A673 (cell line): ENCODE measurements around the gene STIP1. TPM values are rescaled to one million over a fixed set of nuclear protein-coding genes. Genes with fewer than 3 reads are reported as not detected.

ENCODE experiments used
- BruUV-seq: library from RNA; stranded (reverse); fragments of 400-500 nt; replicated peaks from 2 replicates; lab custom pipeline; 2021; lab: Mats Ljungman, UMichigan
- CTCF ChIA-PET: fragments of 300-600 bp; sonication (Branson Sonifier 250); formaldehyde crosslinking; loops from one replicate; lab custom pipeline; 2022; ENCODE audit warnings: antibody characterized with exemption; lab: Charles Lee
- POLR2A ChIA-PET: fragments of 300-600 bp; sonication (Branson Sonifier 250); formaldehyde crosslinking; loops from one replicate; lab custom pipeline; 2022; ENCODE audit warnings: antibody characterized with exemption; ENCODE audit not compliant: low non-redundant PET; lab: Charles Lee
- DNase-seq: peaks from one replicate; pipeline ENCODE4 v3.0.0-alpha.2; 2015; ENCODE audit warnings: low spot score
- H3K27ac ChIP-seq: fragments of 200-600 bp; sonication (generic); 2 replicates; pipeline ENCODE4 v1.5.1; 2016; ENCODE audit warnings: mixed run types, low read depth, mild to moderate bottlenecking, mixed read lengths, antibody characterized with exemption, low read length; ENCODE audit not compliant: poor library complexity, severe bottlenecking
- H3K27me3 ChIP-seq: fragments of 200-600 bp; sonication (generic); replicated peaks from 2 replicates; pipeline ENCODE4 v1.6.1; 2017; ENCODE audit warnings: mixed run types, low read depth, mild to moderate bottlenecking, mixed read lengths, antibody characterized with exemption, low read length; ENCODE audit not compliant: insufficient read depth, poor library complexity
- H3K36me3 ChIP-seq: fragments of 200-600 bp; sonication (generic); 2 replicates; pipeline ENCODE4 v1.6.1; 2016; ENCODE audit warnings: mixed run types, mild to moderate bottlenecking, mixed read lengths, antibody characterized with exemption, low read length; ENCODE audit not compliant: insufficient read depth, poor library complexity, severe bottlenecking
- H3K4me1 ChIP-seq: fragments of 200-600 bp; sonication (generic); 2 replicates; pipeline ENCODE4 v1.6.1; 2017; ENCODE audit warnings: mixed run types, mild to moderate bottlenecking, mixed read lengths, antibody characterized with exemption, low read length; ENCODE audit not compliant: insufficient read depth, poor library complexity, severe bottlenecking
- H3K4me3 ChIP-seq: fragments of 200-600 bp; sonication (generic); 2 replicates; pipeline ENCODE4 v1.5.1; 2016; ENCODE audit warnings: low read depth, mixed run types, mild to moderate bottlenecking, mixed read lengths, low read length; ENCODE audit not compliant: poor library complexity, severe bottlenecking
- H3K9me3 ChIP-seq: fragments of 200-600 bp; sonication (generic); 2 replicates; pipeline ENCODE4 v1.6.1; 2016; ENCODE audit warnings: mixed run types, low read depth, mild to moderate bottlenecking, mixed read lengths, antibody characterized with exemption, low read length; ENCODE audit not compliant: poor library complexity, severe bottlenecking
- EZH2 ChIP-seq: fragments of 200-600 bp; sonication (generic); IDR thresholded peaks from 2 replicates; pipeline ENCODE4 v1.6.1; 2017; ENCODE audit warnings: borderline replicate concordance, low read depth, mild to moderate bottlenecking, mixed read lengths, antibody characterized with exemption, low read length; ENCODE audit not compliant: poor library complexity, severe bottlenecking
- intact Hi-C: fragments of 100-400 bp; cut with micrococcal nuclease; formaldehyde crosslinking; loops from one replicate; pipeline ENCODE4 v1.10.0; 2022; ENCODE audit not compliant: unreplicated experiment
- total RNA-seq: library from RNA; stranded (reverse); gene quantifications from 2 replicates; pipeline ENCODE4 v1.2.3, GENCODE V29; 2021
- TF ChIP-seq, protein P1 (sequence below): fragments of 300-800, 200-600 bp; sonication (generic); conservative IDR thresholded peaks from 2 replicates; pipeline ENCODE4 v1.5.1; 2017; ENCODE audit warnings: low read depth, mild to moderate bottlenecking, antibody characterized with exemption, low read length, moderate library complexity, mixed read lengths

Gene STIP1
- total RNA-seq, 1 experiment from 2014 or later: 577 TPM

- Histone ChIP-seq H3K9me3 (no peaks in the 10 kb centered on the region), H3K36me3 (no peaks in the 10 kb centered on the region), H3K4me3 (no peak overlapping the region), H3K27ac (no peak overlapping the region), H3K27me3 (no peaks in the 10 kb centered on the region), H3K4me1 (peaks cover 10% of the 10 kb centered on the region)
- intact Hi-C loops: no loop called here
- no peak for TF ChIP-seq EZH2
- TF ChIP-seq, protein P1, sequence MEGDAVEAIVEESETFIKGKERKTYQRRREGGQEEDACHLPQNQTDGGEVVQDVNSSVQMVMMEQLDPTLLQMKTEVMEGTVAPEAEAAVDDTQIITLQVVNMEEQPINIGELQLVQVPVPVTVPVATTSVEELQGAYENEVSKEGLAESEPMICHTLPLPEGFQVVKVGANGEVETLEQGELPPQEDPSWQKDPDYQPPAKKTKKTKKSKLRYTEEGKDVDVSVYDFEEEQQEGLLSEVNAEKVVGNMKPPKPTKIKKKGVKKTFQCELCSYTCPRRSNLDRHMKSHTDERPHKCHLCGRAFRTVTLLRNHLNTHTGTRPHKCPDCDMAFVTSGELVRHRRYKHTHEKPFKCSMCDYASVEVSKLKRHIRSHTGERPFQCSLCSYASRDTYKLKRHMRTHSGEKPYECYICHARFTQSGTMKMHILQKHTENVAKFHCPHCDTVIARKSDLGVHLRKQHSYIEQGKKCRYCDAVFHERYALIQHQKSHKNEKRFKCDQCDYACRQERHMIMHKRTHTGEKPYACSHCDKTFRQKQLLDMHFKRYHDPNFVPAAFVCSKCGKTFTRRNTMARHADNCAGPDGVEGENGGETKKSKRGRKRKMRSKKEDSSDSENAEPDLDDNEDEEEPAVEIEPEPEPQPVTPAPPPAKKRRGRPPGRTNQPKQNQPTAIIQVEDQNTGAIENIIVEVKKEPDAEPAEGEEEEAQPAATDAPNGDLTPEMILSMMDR: no peak
- CTCF ChIA-PET: no interaction called here
- DNase-seq: no peak
- POLR2A ChIA-PET: no interaction called here
- BruUV-seq: no TSS peak
Observed at GRCh38 chr11:64153812-64154211, 32.2 kb upstream of the STIP1 start.

DNA sequence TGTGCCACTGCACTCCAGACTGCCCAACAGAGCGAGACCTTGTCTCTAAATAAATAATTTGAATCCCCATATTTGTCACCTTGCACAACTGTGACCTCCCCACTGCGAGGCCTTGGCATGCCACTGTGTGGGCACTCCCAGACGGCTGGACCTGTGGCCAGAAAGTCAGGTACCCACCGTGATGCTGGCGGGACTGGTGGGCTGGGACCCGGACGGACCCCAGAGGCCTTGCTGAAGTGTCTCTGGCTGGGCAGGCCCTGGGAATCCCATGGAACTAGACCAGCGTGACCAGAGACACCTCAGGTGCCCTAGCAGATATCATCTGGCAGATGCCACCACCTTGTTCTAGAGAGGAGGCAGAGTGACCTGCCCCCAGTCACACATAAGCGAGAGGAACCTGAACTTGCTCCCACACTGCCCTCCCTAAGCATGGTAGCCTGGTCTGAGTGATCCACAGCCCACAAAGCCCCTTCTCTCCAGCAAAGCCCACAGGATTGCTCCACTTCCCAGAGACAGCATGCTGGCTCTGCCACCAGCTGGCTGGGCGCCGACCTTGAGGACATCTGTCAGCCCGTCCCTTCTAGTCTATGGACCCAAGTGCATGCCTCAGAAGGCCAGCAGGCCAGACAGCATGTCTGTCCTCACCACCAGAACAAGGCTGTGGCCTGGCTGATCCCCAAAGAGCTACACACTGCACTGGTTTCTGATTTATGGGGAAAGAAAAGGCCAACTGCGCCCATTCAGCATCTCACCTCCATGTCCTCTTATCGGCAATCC lies 29.5 kb upstream of the STIP1 start:
- H3K27ac ChIP-seq: no peak overlapping the region
- intact Hi-C loops: no loop called here
- POLR2A ChIA-PET: no interaction called here

DNA sequence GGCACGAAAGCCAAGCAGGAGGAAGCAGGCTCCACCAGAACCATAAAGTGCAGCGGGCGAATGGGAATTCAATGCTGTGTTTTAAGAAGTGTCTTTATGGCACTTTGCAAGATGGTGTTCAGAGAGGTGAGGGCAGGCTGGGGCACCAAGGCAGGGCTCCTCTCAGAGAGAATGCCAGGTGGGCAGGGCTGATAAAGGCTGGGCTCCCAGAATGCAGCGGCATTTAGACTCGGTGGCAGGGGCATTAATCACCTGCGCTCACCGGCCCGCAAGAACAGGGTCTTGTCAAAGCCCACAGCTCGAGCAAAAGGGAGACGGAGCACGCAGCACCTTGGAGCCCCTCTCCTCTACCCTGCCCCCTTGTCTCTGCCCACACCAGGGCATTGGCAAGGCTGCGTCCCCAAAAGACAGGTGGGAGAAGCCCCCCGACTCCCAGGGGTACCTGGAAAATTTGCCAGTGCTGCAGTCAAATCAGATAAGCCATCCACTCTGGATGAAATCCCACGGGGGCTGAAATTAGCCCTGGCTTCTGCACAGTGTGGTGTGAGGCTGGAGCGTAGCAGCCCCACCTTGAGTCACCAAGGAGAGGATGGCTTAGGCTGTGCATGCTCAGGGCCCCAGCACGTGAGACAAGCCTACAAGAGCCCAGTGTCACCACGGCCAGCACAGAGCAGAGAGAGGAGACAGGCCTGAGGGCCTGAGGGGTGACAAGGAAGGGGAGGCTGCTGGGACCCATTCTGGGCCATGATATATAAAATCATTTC lies 28.2 kb upstream of the STIP1 start:
- Histone ChIP-seq H3K4me3 (no peak overlapping the region), H3K27ac (no peak overlapping the region), H3K9me3 (no peaks in the 10 kb centered on the region), H3K36me3 (no peaks in the 10 kb centered on the region), H3K4me1 (peaks cover 4% of the 10 kb centered on the region), H3K27me3 (no peaks in the 10 kb centered on the region)
- ChIA-PET CTCF (no interaction called here), POLR2A (no interaction called here)
- intact Hi-C loops: no loop called here
- BruUV-seq: no TSS peak
- no peak for DNase-seq
- TF ChIP-seq, protein P1: no peak
- no peak for TF ChIP-seq EZH2

More for the DNA sequence above, 29.5 kb upstream of the STIP1 start:
- peaks cover 7% of the 10 kb centered on the region for H3K4me1 ChIP-seq
- no peaks in the 10 kb centered on the region for H3K27me3 ChIP-seq
- no peak for DNase-seq
- TF ChIP-seq, protein P1: no peak
- no peak for TF ChIP-seq EZH2
- CTCF ChIA-PET: interaction anchor here (0.6 kb wide), 2 partner anchors 9 to 28 kb away, joined by 3 read pairs; no protein-coding TSS in a partner anchor
- no peaks in the 10 kb centered on the region for H3K36me3 ChIP-seq
- H3K4me3 ChIP-seq: no peak overlapping the region
- no peaks in the 10 kb centered on the region for H3K9me3 ChIP-seq
- no TSS peak for BruUV-seq
